HCT116 (cell line): ENCODE measurements around the gene EHBP1. TPM values are rescaled to one million over a fixed set of nuclear protein-coding genes. Genes with fewer than 3 reads are reported as not detected.

Experiments
- ATAC-seq: fragments of 200-7000 bp; cut with Tn5 transposase; 2 replicates; pipeline ENCODE4 v1.9.1; 2020; ENCODE audit warnings: mild to moderate bottlenecking, moderate library complexity
- BruUV-seq: library from RNA; stranded (reverse); fragments of 400-500 nt; replicated peaks from 2 replicates; lab custom pipeline; 2021; lab: Mats Ljungman, UMichigan
- CTCF ChIA-PET: fragments of 300-600 bp; sonication (Branson Sonifier 250); formaldehyde crosslinking; loops from one replicate; lab custom pipeline; 2021; ENCODE audit warnings: antibody characterized with exemption; lab: Charles Lee
- POLR2A ChIA-PET: fragments of 300-600, 350-600 bp; sonication (Branson Sonifier 250); formaldehyde crosslinking; loops from one replicate; lab custom pipeline; 2021; ENCODE audit warnings: antibody characterized with exemption; lab: Charles Lee
- RAD21 ChIA-PET, 2 experiments: fragments of 300-600 bp; sonication (Branson Sonifier 250); formaldehyde crosslinking; loops; one replicate each; lab custom pipeline; 2023; ENCODE audit warnings: low total read pairs in 2 of 2; ENCODE audit not compliant: uncharacterized antibody in 2 of 2, unreplicated experiment in 2 of 2, low non-redundant PET in 1 of 2; lab: Charles Lee
- DNase-seq: peaks from one replicate; pipeline ENCODE4 v3.0.0-alpha.2; 2010; ENCODE audit warnings: low read depth, low spot score
- H2AFZ ChIP-seq: fragments of 200-600 bp; shearing (Covaris generic), sonication (generic); 2 replicates; pipeline ENCODE4 v1.6.1; 2017; ENCODE audit warnings: low read depth, mixed run types, mixed read lengths, antibody characterized with exemption, low read length; ENCODE audit not compliant: poor library complexity, severe bottlenecking
- H3K27ac ChIP-seq: 2 replicates; pipeline ENCODE4 v1.5.1; 2012; ENCODE audit warnings: low read depth, low read length
- H3K27me3 ChIP-seq: fragments of 200-600 bp; sonication (generic); 2 replicates; pipeline ENCODE4 v1.6.1; 2016; ENCODE audit warnings: mixed run types, low read length, mixed read lengths; ENCODE audit not compliant: insufficient read depth
- H3K36me3 ChIP-seq, 2 experiments: fragments of 200-500 bp in 1 of 2; fragments of 200-600 bp in 1 of 2; sonication (Bioruptor generic) in 1 of 2; sonication (generic) in 1 of 2; 2 replicates each; pipeline versions ENCODE4 v1.5.1 to v1.6.1; 2014 to 2016; ENCODE audit warnings: low read length in 2 of 2, inconsistent platforms in 1 of 2, mixed read lengths in 1 of 2, mixed run types in 1 of 2; ENCODE audit not compliant: insufficient read depth in 2 of 2, control insufficient read depth in 1 of 2
- H3K4me1 ChIP-seq, 2 experiments: fragments of 200-600 bp in 1 of 2; sonication (generic) in 1 of 2; 2 replicates each; pipeline versions ENCODE4 v1.5.1 to v1.6.1; 2012 to 2017; ENCODE audit warnings: low read length in 2 of 2, inconsistent platforms in 1 of 2, mild to moderate bottlenecking in 1 of 2, mixed read lengths in 1 of 2, mixed run types in 1 of 2, moderate library complexity in 1 of 2; ENCODE audit not compliant: insufficient read depth in 2 of 2, control insufficient read depth in 1 of 2
- H3K4me2 ChIP-seq: fragments of 200-600 bp; sonication (generic); 2 replicates; pipeline ENCODE4 v1.6.1; 2017; ENCODE audit warnings: mixed run types, low read length, mixed read lengths
- H3K4me3 ChIP-seq, 2 experiments: fragments of 200-600 bp in 1 of 2; sonication (generic) in 1 of 2; replicated peaks in 1 of 2; 2 replicates each; pipeline ENCODE4 v1.5.1; 2011 to 2016; ENCODE audit warnings: low read length in 2 of 2, control low read depth in 1 of 2, low read depth in 1 of 2, mild to moderate bottlenecking in 1 of 2, mixed read lengths in 1 of 2, mixed run types in 1 of 2
- H3K79me2 ChIP-seq: fragments of 200-600 bp; sonication (generic); 2 replicates; pipeline ENCODE4 v1.6.1; 2017; ENCODE audit warnings: mild to moderate bottlenecking, mixed run types, low read length, moderate library complexity, mixed read lengths; ENCODE audit not compliant: insufficient read depth
- H3K9ac ChIP-seq: fragments of 200-600 bp; sonication (generic); 2 replicates; pipeline ENCODE4 v1.6.1; 2016; ENCODE audit warnings: low read length, mixed read lengths
- H3K9me2 ChIP-seq: fragments of 200-600 bp; sonication (generic), shearing (Covaris generic); 2 replicates; pipeline ENCODE4 v1.6.1; 2017; ENCODE audit warnings: mixed run types, mild to moderate bottlenecking, moderate library complexity; ENCODE audit not compliant: insufficient read depth
- H3K9me3 ChIP-seq, 2 experiments: fragments of 200-500 bp in 1 of 2; fragments of 200-600 bp in 1 of 2; sonication (Bioruptor generic) in 1 of 2; sonication (generic) in 1 of 2; 2 replicates each; pipeline ENCODE4 v1.6.1; 2014 to 2017; ENCODE audit warnings: low read length in 2 of 2, mixed read lengths in 2 of 2, inconsistent platforms in 1 of 2, low read depth in 1 of 2, mild to moderate bottlenecking in 1 of 2, mixed run types in 1 of 2, moderate library complexity in 1 of 2; ENCODE audit not compliant: control insufficient read depth in 1 of 2, insufficient read depth in 1 of 2
- H4K20me1 ChIP-seq: fragments of 200-600 bp; sonication (generic), shearing (Covaris generic); 2 replicates; pipeline ENCODE4 v1.6.1; 2017; ENCODE audit warnings: mixed run types, mild to moderate bottlenecking, moderate library complexity; ENCODE audit not compliant: insufficient read depth
- ATF3 ChIP-seq: IDR thresholded peaks from 2 replicates; pipeline ENCODE4 v1.6.1; 2012
- CEBPB ChIP-seq: IDR thresholded peaks from 2 replicates; pipeline ENCODE4 v1.6.1; 2012; ENCODE audit warnings: low read depth
- CTCF ChIP-seq, 3 experiments: fragments of 200-600 bp in 1 of 3; sonication (generic) in 1 of 3; IDR thresholded peaks in 2 of 3; conservative IDR thresholded peaks in 1 of 3; 2 replicates each; pipeline ENCODE4 v1.5.1; 2012 to 2017; ENCODE audit warnings: low read depth in 2 of 3, low read length in 2 of 3, antibody characterized with exemption in 1 of 3, borderline replicate concordance in 1 of 3, control low read depth in 1 of 3, mild to moderate bottlenecking in 1 of 3, mixed read lengths in 1 of 3, mixed run types in 1 of 3, moderate library complexity in 1 of 3; ENCODE audit not compliant: insufficient read depth in 1 of 3
- EGR1 ChIP-seq: IDR thresholded peaks from 2 replicates; pipeline ENCODE4 v1.6.1; 2012; ENCODE audit warnings: low read depth
- ELF1 ChIP-seq: IDR thresholded peaks from 2 replicates; pipeline ENCODE4 v1.6.1; 2012; ENCODE audit warnings: low read depth, borderline replicate concordance
- EZH2phosphoT487 ChIP-seq: fragments of 200-600 bp; IDR thresholded peaks from 2 replicates; pipeline ENCODE4 v1.6.1; 2018; ENCODE audit warnings: antibody characterized with exemption, borderline replicate concordance
- FOSL1 ChIP-seq: IDR thresholded peaks from 2 replicates; pipeline ENCODE4 v1.6.1; 2012; ENCODE audit warnings: low read depth
- JUND ChIP-seq: IDR thresholded peaks from 2 replicates; pipeline ENCODE4 v1.6.1; 2012
- MAX ChIP-seq: IDR thresholded peaks from 2 replicates; pipeline ENCODE4 v1.6.1; 2012
- POLR2A ChIP-seq: IDR thresholded peaks from 2 replicates; pipeline ENCODE4 v1.7.0; 2011; ENCODE audit warnings: borderline replicate concordance; ENCODE audit not compliant: insufficient read depth, insufficient read length; ENCODE audit errors: extremely low read depth
- POLR2AphosphoS5 ChIP-seq: IDR thresholded peaks from 2 replicates; pipeline ENCODE4 v1.6.1; 2011; ENCODE audit warnings: mild to moderate bottlenecking, low read depth, low read length, moderate library complexity
- RAD21 ChIP-seq: IDR thresholded peaks from 2 replicates; pipeline ENCODE4 v1.6.1; 2012; ENCODE audit warnings: low read depth, mild to moderate bottlenecking
- SIN3A ChIP-seq: IDR thresholded peaks from 2 replicates; pipeline ENCODE4 v1.6.1; 2012; ENCODE audit warnings: low read depth
- TCF7L2 ChIP-seq: IDR thresholded peaks from 2 replicates; pipeline ENCODE4 v1.7.0; 2011; ENCODE audit warnings: borderline replicate concordance, inconsistent platforms; ENCODE audit not compliant: insufficient read depth, insufficient read length; ENCODE audit errors: extremely low read depth
- ZFX ChIP-seq: fragments of 450-650 bp; IDR thresholded peaks from 2 replicates; pipeline ENCODE4 v1.6.1; 2017
- intact Hi-C: fragments of 100-400 bp; cut with micrococcal nuclease; formaldehyde crosslinking; loops from 2 replicates; pipeline ENCODE4 v1.10.0; 2022
- total RNA-seq: library from RNA; stranded (reverse); gene quantifications from one replicate; pipeline ENCODE4 v1.2.1, GENCODE V29; 2021; ENCODE audit not compliant: unreplicated experiment

EHBP1 gene
- total RNA-seq, 1 experiment from 2014 or later: 89.9 TPM

- Histone ChIP-seq H3K9ac (no peak overlapping the region), H3K27ac (no peak overlapping the region), H3K27me3 (no peaks in the 10 kb centered on the region), H3K4me2 (no peak overlapping the region), H3K79me2 (no peaks in the 10 kb centered on the region), H3K4me3 (no peak overlapping the region), H2AFZ (no peak overlapping the region)
- RAD21 ChIA-PET: no interaction called here
- TF ChIP-seq RAD21: no peak
- TF ChIP-seq EGR1: no peak
- TF ChIP-seq FOSL1: no peak
- no peak for TF ChIP-seq ELF1
- no peak for TF ChIP-seq MAX
- no peak for TF ChIP-seq JUND
- no peak for TF ChIP-seq CTCF (IDR thresholded peaks at IDR 0.05 in 2 of 3, conservative IDR thresholded peaks at IDR 0.05 in 1 of 3; ENCODE audit: borderline replicate concordance in 1 of 3, insufficient read depth in 1 of 3, low read depth in 2 of 3, low read length in 2 of 3)
- no peak for TF ChIP-seq TCF7L2
- TF ChIP-seq ATF3: no peak
- no peak for TF ChIP-seq CEBPB
- TF ChIP-seq POLR2AphosphoS5: no peak
- no peak for TF ChIP-seq POLR2A
- no peak for TF ChIP-seq SIN3A
- TF ChIP-seq EZH2phosphoT487: no peak
- TF ChIP-seq ZFX: no peak
- TF ChIP-seq, all 23 proteins: peak for 0
- Histone ChIP-seq H3K36me3 (peaks cover 18 to 44% of the 10 kb centered on the region in 2 experiments; a peak in 3 of 4 replicates), H3K9me3 (no peaks in the 10 kb centered on the region), H3K4me1 (no peaks in the 10 kb centered on the region), H4K20me1 (no peaks in the 10 kb centered on the region; the same call in 1 of the 2 replicates), H3K9me2 (no peaks in the 10 kb centered on the region)
- BruUV-seq: no TSS peak
- intact Hi-C loops: no loop called here
- ChIA-PET CTCF (no interaction called here), POLR2A (no interaction called here)
- ATAC-seq (no peak), DNase-seq (no peak)
These were observed 288.7 kb downstream of the EHBP1 start for GRCh38 chr2:62994206-62994605.
